ENCODE data around the gene PTPRJ. TPM values are rescaled to one million over a fixed set of nuclear protein-coding genes. Genes with fewer than 3 reads are reported as not detected.

Gene PTPRJ
- polyA plus RNA-seq, 1 donor from 2014 or later, result 8.6 TPM

GRCh38 chr11:48080301-48080861, 100.0 kb downstream of the PTPRJ start:
- H2AFZ ChIP-seq (ENCODE audit: low read depth, low read length), result no peak overlapping the region
- no peak overlapping the region for H3K27ac ChIP-seq (ENCODE audit: low read length)
- no peaks in the 10 kb centered on the region for H3K36me3 ChIP-seq (ENCODE audit: insufficient read depth, low read length)
- no peak overlapping the region for H3K4me3 ChIP-seq (ENCODE audit: low read length)
- no peak for TF ChIP-seq EZH2 (IDR thresholded peaks at IDR 0.05; ENCODE audit: borderline replicate concordance, insufficient read depth, low read length, poor library complexity, severe bottlenecking)
- TF ChIP-seq RAD21 (conservative IDR thresholded peaks at IDR 0.05), result no peak
- TF ChIP-seq POLR2AphosphoS5 (IDR thresholded peaks at IDR 0.05), result no peak
- TF ChIP-seq REST (IDR thresholded peaks at IDR 0.05; ENCODE audit: borderline replicate concordance), result no peak
- no peak for TF ChIP-seq EP300 (conservative IDR thresholded peaks at IDR 0.05; ENCODE audit: poor library complexity, severe bottlenecking)
- no peak for TF ChIP-seq CTCF (IDR thresholded peaks at IDR 0.05; ENCODE audit: poor library complexity, severe bottlenecking)
- TF ChIP-seq SMC3 (conservative IDR thresholded peaks at IDR 0.05; ENCODE audit: poor library complexity), result no peak
- TF ChIP-seq TAF1 (IDR thresholded peaks at IDR 0.05; ENCODE audit: low read depth), result no peak
- TF ChIP-seq MXI1 (conservative IDR thresholded peaks at IDR 0.05; ENCODE audit: poor library complexity, severe bottlenecking), result no peak
- no peaks in the 10 kb centered on the region for H4K20me1 ChIP-seq (ENCODE audit: insufficient read depth)
- no peak overlapping the region for H3K4me2 ChIP-seq (ENCODE audit: low read length)
- no peaks in the 10 kb centered on the region for H3K9me3 ChIP-seq (ENCODE audit: low read length)
- H3K9me2 ChIP-seq (ENCODE audit: insufficient read depth, low read length), result no peaks in the 10 kb centered on the region
- no peaks in the 10 kb centered on the region for H3K27me3 ChIP-seq (ENCODE audit: insufficient read depth, low read depth, low read length)
- H3K79me2 ChIP-seq (replicated peaks; ENCODE audit: insufficient read depth, low read length), result no peaks in the 10 kb centered on the region
- no peak overlapping the region for H3K9ac ChIP-seq (ENCODE audit: low read length)
- H3F3A ChIP-seq (ENCODE audit: insufficient read depth, low read length, poor library complexity, severe bottlenecking), result no peaks in the 10 kb centered on the region

GRCh38 chr11:48081151-48082010, 101.0 kb downstream of the PTPRJ start:
- Histone ChIP-seq H3K4me3 (ENCODE audit: low read length) (no peak overlapping the region), H3K9me2 (ENCODE audit: insufficient read depth, low read length) (no peaks in the 10 kb centered on the region), H3K27me3 (ENCODE audit: insufficient read depth, low read depth, low read length) (no peaks in the 10 kb centered on the region), H3F3A (ENCODE audit: insufficient read depth, low read length, poor library complexity, severe bottlenecking) (no peaks in the 10 kb centered on the region), H3K27ac (ENCODE audit: low read length) (no peak overlapping the region), H3K36me3 (ENCODE audit: insufficient read depth, low read length) (no peaks in the 10 kb centered on the region), H3K9me3 (ENCODE audit: low read length) (no peaks in the 10 kb centered on the region), H3K79me2 (replicated peaks; ENCODE audit: insufficient read depth, low read length) (no peaks in the 10 kb centered on the region), H3K4me2 (ENCODE audit: low read length) (no peak overlapping the region), H4K20me1 (ENCODE audit: insufficient read depth) (no peaks in the 10 kb centered on the region), H3K9ac (ENCODE audit: low read length) (no peak overlapping the region), H2AFZ (ENCODE audit: low read depth, low read length) (no peak overlapping the region)
- TF ChIP-seq EZH2 (IDR thresholded peaks at IDR 0.05; ENCODE audit: borderline replicate concordance, insufficient read depth, low read length, poor library complexity, severe bottlenecking) (no peak), REST (IDR thresholded peaks at IDR 0.05; ENCODE audit: borderline replicate concordance) (no peak), POLR2AphosphoS5 (IDR thresholded peaks at IDR 0.05) (no peak), EP300 (conservative IDR thresholded peaks at IDR 0.05; ENCODE audit: poor library complexity, severe bottlenecking) (no peak), TAF1 (IDR thresholded peaks at IDR 0.05; ENCODE audit: low read depth) (no peak), MXI1 (conservative IDR thresholded peaks at IDR 0.05; ENCODE audit: poor library complexity, severe bottlenecking) (no peak), RAD21 (conservative IDR thresholded peaks at IDR 0.05) (no peak), SMC3 (conservative IDR thresholded peaks at IDR 0.05; ENCODE audit: poor library complexity) (no peak), CTCF (IDR thresholded peaks at IDR 0.05; ENCODE audit: poor library complexity, severe bottlenecking) (no peak)
